SK-N-SH (cell line): ENCODE measurements around the gene SLC6A11. TPM values are rescaled to one million over a fixed set of nuclear protein-coding genes. Genes with fewer than 3 reads are reported as not detected.

Experiments used
- CTCF ChIA-PET: fragments of 300-600, 350-600 bp; formaldehyde crosslinking; extraction: SDS; loops from one replicate; lab custom pipeline; 2021; lab: Yijun Ruan, JAX
- POLR2A ChIA-PET: fragments of 350-600 bp; sonication (Branson Sonifier 250); formaldehyde crosslinking; extraction: SDS; loops from one replicate; lab custom pipeline; 2020; ENCODE audit warnings: antibody characterized with exemption, inconsistent platforms; lab: Yijun Ruan, JAX
- DNase-seq: peaks from one replicate; pipeline ENCODE4 v3.0.0; 2012
- H2AFZ ChIP-seq: fragments of 200-600 bp; sonication (generic); 2 replicates; pipeline ENCODE4 v1.8.1; 2016; ENCODE audit warnings: antibody characterized with exemption, mild to moderate bottlenecking, low read depth
- H3F3A ChIP-seq: fragments of 200-600 bp; sonication (generic); replicated peaks from 2 replicates; pipeline ENCODE3; 2016; ENCODE audit warnings: antibody characterized with exemption, mild to moderate bottlenecking; ENCODE audit not compliant: insufficient read depth
- H3K27ac ChIP-seq, 2 experiments: fragments of 200-500 bp in 1 of 2; fragments of 200-600 bp in 1 of 2; sonication (Bioruptor generic) in 1 of 2; sonication (generic), shearing (Covaris generic) in 1 of 2; 2 replicates each; pipeline versions ENCODE4 v1.5.1 to v1.6.1; 2014 to 2016; ENCODE audit warnings: low read depth in 2 of 2, inconsistent platforms in 1 of 2, low read length in 1 of 2, mild to moderate bottlenecking in 1 of 2, mixed read lengths in 1 of 2
- H3K27me3 ChIP-seq: fragments of 200-600 bp; sonication (generic), shearing (Covaris generic); 2 replicates; pipeline ENCODE4 v1.6.1; 2016; ENCODE audit warnings: mixed run types; ENCODE audit not compliant: insufficient read depth
- H3K36me3 ChIP-seq, 2 experiments: fragments of 200-500 bp in 1 of 2; fragments of 200-600 bp in 1 of 2; sonication (Bioruptor generic) in 1 of 2; sonication (generic) in 1 of 2; replicated peaks in 1 of 2; 2 replicates each; pipeline versions ENCODE3 to v1.5.1; 2014 to 2016; ENCODE audit warnings: low read length in 1 of 2, mild to moderate bottlenecking in 1 of 2; ENCODE audit not compliant: insufficient read depth in 2 of 2, control insufficient read depth in 1 of 2
- H3K4me1 ChIP-seq, 2 experiments: fragments of 200-500 bp in 1 of 2; fragments of 200-600 bp in 1 of 2; sonication (Bioruptor generic) in 1 of 2; sonication (generic), shearing (Covaris generic) in 1 of 2; 2 replicates each; pipeline versions ENCODE4 v1.5.1 to v1.6.1; 2014 to 2016; ENCODE audit warnings: low read depth in 1 of 2, low read length in 1 of 2, mixed run types in 1 of 2; ENCODE audit not compliant: insufficient read depth in 2 of 2, control insufficient read depth in 1 of 2
- H3K4me2 ChIP-seq: fragments of 200-600 bp; sonication (generic), shearing (Covaris generic); 2 replicates; pipeline ENCODE4 v1.6.1; 2017; ENCODE audit warnings: mixed run types
- H3K4me3 ChIP-seq, 2 experiments: fragments of 200-500 bp in 1 of 2; fragments of 200-600 bp in 1 of 2; sonication (Bioruptor generic) in 1 of 2; sonication (generic), shearing (Covaris generic) in 1 of 2; 2 replicates each; pipeline versions ENCODE4 v1.5.1 to v1.8.1; 2014 to 2016; ENCODE audit warnings: low read depth in 2 of 2, inconsistent platforms in 1 of 2, low read length in 1 of 2, mild to moderate bottlenecking in 1 of 2, mixed read lengths in 1 of 2, moderate library complexity in 1 of 2
- H3K79me2 ChIP-seq: fragments of 200-600 bp; sonication (generic); 2 replicates; pipeline ENCODE4 v1.8.1; 2017; ENCODE audit warnings: mild to moderate bottlenecking; ENCODE audit not compliant: insufficient read depth
- H3K9ac ChIP-seq: fragments of 200-600 bp; sonication (generic); 2 replicates; pipeline ENCODE4 v1.6.1; 2017; ENCODE audit warnings: mixed run types
- H3K9me2 ChIP-seq: fragments of 200-600 bp; sonication (generic); 2 replicates; pipeline ENCODE4 v1.6.1; 2017; ENCODE audit warnings: mixed run types
- H3K9me3 ChIP-seq: fragments of 200-600 bp; sonication (generic); 2 replicates; pipeline ENCODE4 v1.6.1; 2017; ENCODE audit warnings: mixed run types, mild to moderate bottlenecking, moderate library complexity
- H4K20me1 ChIP-seq: fragments of 200-600 bp; sonication (generic); 2 replicates; pipeline ENCODE4 v1.6.1; 2017; ENCODE audit warnings: mild to moderate bottlenecking, mixed run types; ENCODE audit not compliant: insufficient read depth
- EZH2phosphoT487 ChIP-seq: fragments of 200-600 bp; sonication (generic); IDR thresholded peaks from 2 replicates; pipeline ENCODE4 v1.6.1; 2017; ENCODE audit warnings: low read depth, mixed run types, mild to moderate bottlenecking, antibody characterized with exemption, moderate library complexity, borderline replicate concordance
- FOSL2 ChIP-seq: IDR thresholded peaks from 2 replicates; pipeline ENCODE4 v1.4.0; 2012; ENCODE audit warnings: low read depth, mild to moderate bottlenecking, moderate library complexity, borderline replicate concordance
- FOXM1 ChIP-seq: IDR thresholded peaks from 2 replicates; pipeline ENCODE4 v1.4.0; 2012; ENCODE audit warnings: low read depth, mild to moderate bottlenecking
- GABPA ChIP-seq: IDR thresholded peaks from 2 replicates; pipeline ENCODE4 v1.4.0; 2012; ENCODE audit warnings: low read depth, mild to moderate bottlenecking
- JUND ChIP-seq: IDR thresholded peaks from 2 replicates; pipeline ENCODE4 v1.4.0; 2012
- MAX ChIP-seq: IDR thresholded peaks from 2 replicates; pipeline ENCODE4 v1.4.0; 2012; ENCODE audit warnings: low read depth
- NFIC ChIP-seq: IDR thresholded peaks from 2 replicates; pipeline ENCODE4 v1.4.0; 2012; ENCODE audit warnings: borderline replicate concordance
- PBX3 ChIP-seq: IDR thresholded peaks from 2 replicates; pipeline ENCODE4; 2012
- POLR2AphosphoS5 ChIP-seq: IDR thresholded peaks from 2 replicates; pipeline ENCODE4 v1.6.1; 2012; ENCODE audit warnings: low read depth, low read length
- RAD21 ChIP-seq: IDR thresholded peaks from 2 replicates; pipeline ENCODE4 v1.6.1; 2012; ENCODE audit warnings: mild to moderate bottlenecking, low read length
- SMC3 ChIP-seq: IDR thresholded peaks from 2 replicates; pipeline ENCODE4 v1.6.1; 2012; ENCODE audit warnings: low read depth, low read length, improper control_type of control experiment
- TAF1 ChIP-seq: IDR thresholded peaks from 2 replicates; pipeline ENCODE4 v1.6.1; 2012; ENCODE audit warnings: low read depth, mild to moderate bottlenecking, low read length, moderate library complexity, borderline replicate concordance
- TCF12 ChIP-seq: IDR thresholded peaks from 2 replicates; pipeline ENCODE4 v1.4.0; 2012
- TEAD4 ChIP-seq: IDR thresholded peaks from 2 replicates; pipeline ENCODE4 v1.4.0; 2012; ENCODE audit warnings: mild to moderate bottlenecking, borderline replicate concordance; ENCODE audit not compliant: insufficient read depth
- USF2 ChIP-seq: fragments of 150-350 bp; IDR thresholded peaks from 2 replicates; pipeline ENCODE4 v1.6.1; 2017; ENCODE audit warnings: antibody characterized with exemption, low read length, low read depth, borderline replicate concordance
- YY1 ChIP-seq: IDR thresholded peaks from 2 replicates; pipeline ENCODE4 v1.4.0; 2012; ENCODE audit warnings: low read depth, mild to moderate bottlenecking
- ZBTB33 ChIP-seq: IDR thresholded peaks from 2 replicates; pipeline ENCODE4 v1.4.0; 2012; ENCODE audit warnings: low read depth, borderline replicate concordance
- WGBS: methylation state at CpG from one replicate; pipeline ENCODE4 v1.1.6; 2017; ENCODE audit warnings: low lambda C conversion rate; 5-methylcytosine and 5-hydroxymethylcytosine counted together
- polyA plus RNA-seq, 3 experiments: library from polyadenylated mRNA; depleted of rRNA; stranded (reverse); fragments of >200 nt; gene quantifications; 2 replicates each; pipeline ENCODE4 v1.2.3, GENCODE V29; 2012

SLC6A11 gene
- polyA plus RNA-seq, 1 of the 3 experiments (the other 2 are of a cell fraction) = 0.03 TPM

GRCh38 chr3:10852066-10852808 is 36.2 kb downstream of the SLC6A11 start:
- Histone ChIP-seq H3K4me2 (no peak overlapping the region), H2AFZ (no peak overlapping the region), H3K9ac (no peak overlapping the region), H3K79me2 (no peaks in the 10 kb centered on the region), H3K4me3 (no peak overlapping the region), H3K36me3 (no peaks in the 10 kb centered on the region), H3K9me3 (no peaks in the 10 kb centered on the region), H3F3A (no peaks in the 10 kb centered on the region), H3K27me3 (no peaks in the 10 kb centered on the region), H3K9me2 (no peaks in the 10 kb centered on the region), H4K20me1 (no peaks in the 10 kb centered on the region), H3K27ac (no peak overlapping the region), H3K4me1 (no peaks in the 10 kb centered on the region)
- no peak for TF ChIP-seq USF2
- TF ChIP-seq RAD21 = no peak
- no peak for TF ChIP-seq TAF1
- TF ChIP-seq FOSL2 = no peak
- TF ChIP-seq POLR2AphosphoS5 = no peak
- TF ChIP-seq MAX = no peak
- TF ChIP-seq FOXM1 = no peak
- TF ChIP-seq PBX3 = no peak
- TF ChIP-seq YY1 = no peak
- TF ChIP-seq TCF12 = no peak
- no peak for TF ChIP-seq JUND
- no peak for TF ChIP-seq SMC3
- TF ChIP-seq ZBTB33 = no peak
- TF ChIP-seq EZH2phosphoT487 = no peak
- TF ChIP-seq GABPA = no peak
- TF ChIP-seq TEAD4 = no peak
- no peak for TF ChIP-seq NFIC
- ChIA-PET CTCF (no interaction called here), POLR2A (no interaction called here)
- no peak for DNase-seq
- WGBS = 52% methylated on average over 13 of the region's 17 CpGs
